Eye (tissue), 1 donor: ENCODE results near the gene RAB33B.
"Not testable (repeated sequence)": the region's sequence is repeated elsewhere in the genome, so short reads cannot be mapped to it uniquely, and the experiment has no call there.

ENCODE experiments used
- DNase-seq: peaks from one replicate; pipeline ENCODE4 v3.0.0-alpha.2; 2015

The RAB33B gene

DNA sequence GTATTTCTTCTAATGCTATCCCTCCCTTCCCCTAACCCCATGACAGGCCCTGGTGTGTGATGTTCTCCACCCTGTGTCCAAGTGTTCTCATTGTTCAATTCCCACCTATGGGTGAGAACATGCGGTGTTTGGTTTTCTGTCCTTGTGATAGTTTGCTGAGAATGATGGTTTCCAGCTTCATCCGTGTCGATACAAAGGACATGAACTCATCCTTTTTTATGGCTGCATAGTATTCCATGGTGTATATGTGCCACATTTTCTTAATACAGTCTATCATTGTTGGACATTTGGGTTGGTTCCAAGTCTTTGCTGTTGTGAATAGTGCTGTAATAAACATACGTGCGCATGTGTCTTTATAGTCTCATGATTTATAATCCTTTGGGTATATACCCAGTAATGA is 10.6 kb downstream of the RAB33B start:
- DNase-seq = not testable (repeated sequence)

GRCh38 chr4:139465922-139466321 is 12.0 kb downstream of the RAB33B start:
- DNase-seq = no peak

GRCh38 chr4:139468756-139469155 is 14.8 kb downstream of the RAB33B start:
- not testable (repeated sequence) for DNase-seq

DNA sequence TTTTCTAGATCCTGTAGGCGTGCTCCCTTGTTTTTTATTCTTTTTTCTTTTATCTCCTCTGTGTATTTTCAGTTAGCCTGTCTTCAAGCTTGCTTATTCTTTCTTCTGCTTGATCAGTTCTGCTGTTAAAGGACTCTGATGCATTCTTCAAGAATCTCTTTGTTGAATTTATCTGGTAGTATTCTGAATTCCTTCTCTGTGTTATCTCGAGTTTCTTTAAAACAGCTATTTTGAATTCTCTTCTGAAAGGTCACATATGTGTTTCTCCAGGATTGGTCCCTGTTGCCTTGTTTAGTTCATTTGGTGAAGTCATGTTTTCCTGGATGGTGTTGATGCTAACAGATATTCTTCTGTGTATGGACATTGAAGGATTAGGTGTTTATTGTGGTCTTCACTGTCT is 15.3 kb downstream of the RAB33B start:
- no peak for DNase-seq

GRCh38 chr4:139469869-139470268 is 15.9 kb downstream of the RAB33B start:
- no peak for DNase-seq

DNA sequence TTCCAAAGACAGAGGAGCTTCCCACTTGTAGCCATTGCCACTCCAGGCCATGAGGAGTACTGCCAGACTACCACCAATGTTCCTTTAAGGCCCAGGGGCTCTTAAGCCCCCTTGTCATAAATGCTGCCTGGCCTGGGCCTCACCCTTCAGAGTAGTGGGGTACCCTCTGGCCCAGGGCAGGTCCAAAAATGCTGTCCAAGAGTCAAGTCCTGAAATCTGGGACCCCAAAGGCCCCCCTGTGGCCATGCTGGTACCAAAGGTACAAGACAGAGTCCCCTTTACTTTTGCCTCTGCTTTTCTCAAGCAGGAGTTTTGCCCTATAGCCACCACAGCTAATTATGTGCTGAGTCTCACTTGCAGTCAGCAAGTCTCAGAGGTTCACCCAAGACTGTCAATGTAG is 16.4 kb downstream of the RAB33B start:
- no peak for DNase-seq

DNA sequence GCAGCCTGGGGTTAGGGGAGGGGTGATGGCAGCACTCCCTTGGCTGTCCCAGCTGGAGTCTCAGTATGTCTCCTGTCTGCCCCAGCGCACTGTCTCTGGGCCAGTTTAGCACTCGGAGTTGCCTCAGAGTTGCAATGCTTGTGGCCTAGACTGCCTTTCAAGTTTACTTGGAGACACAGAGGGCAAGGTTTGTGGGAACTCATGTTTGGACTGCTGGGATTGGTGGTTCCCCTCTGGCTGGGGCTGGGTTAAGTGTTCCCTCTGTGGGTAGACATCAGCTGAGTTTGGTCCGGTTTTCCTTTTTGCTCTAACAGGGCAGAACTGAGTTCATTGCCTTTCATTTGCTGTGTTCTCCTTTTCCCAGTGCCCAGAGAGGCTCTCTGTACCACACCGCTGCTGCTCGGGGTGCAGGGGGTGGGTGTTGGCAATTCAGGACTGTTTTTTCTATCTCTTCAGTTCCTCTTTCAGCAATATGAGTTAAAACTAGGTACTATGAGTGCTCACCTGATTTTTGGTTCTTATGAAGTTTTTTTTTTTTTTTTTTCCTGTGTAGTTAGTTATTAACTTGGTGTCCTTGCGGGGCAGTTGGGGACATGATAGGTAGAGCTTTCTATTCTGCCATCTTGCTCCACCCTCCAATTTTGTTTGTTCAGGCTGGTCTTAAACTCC is 17.2 kb downstream of the RAB33B start:
- DNase-seq = no peak

DNA sequence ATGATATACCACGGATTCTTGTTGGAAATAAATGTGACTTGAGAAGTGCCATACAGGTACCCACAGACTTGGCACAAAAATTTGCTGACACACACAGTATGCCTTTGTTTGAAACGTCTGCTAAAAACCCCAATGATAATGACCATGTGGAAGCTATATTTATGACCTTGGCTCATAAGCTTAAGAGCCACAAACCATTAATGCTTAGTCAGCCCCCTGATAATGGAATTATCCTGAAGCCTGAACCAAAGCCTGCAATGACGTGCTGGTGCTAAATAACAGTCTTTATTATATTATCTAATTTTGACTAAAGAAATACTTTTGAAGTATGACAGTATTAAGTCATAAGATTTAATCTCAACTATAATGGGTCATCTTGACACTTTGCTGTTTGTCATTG is 18.9 kb downstream of the RAB33B start:
- no peak for DNase-seq

GRCh38 chr4:139476363-139476762 is 22.4 kb downstream of the RAB33B start:
- no peak for DNase-seq

GRCh38 chr4:139481465-139481864 is 27.5 kb downstream of the RAB33B start:
- DNase-seq = no peak

DNA sequence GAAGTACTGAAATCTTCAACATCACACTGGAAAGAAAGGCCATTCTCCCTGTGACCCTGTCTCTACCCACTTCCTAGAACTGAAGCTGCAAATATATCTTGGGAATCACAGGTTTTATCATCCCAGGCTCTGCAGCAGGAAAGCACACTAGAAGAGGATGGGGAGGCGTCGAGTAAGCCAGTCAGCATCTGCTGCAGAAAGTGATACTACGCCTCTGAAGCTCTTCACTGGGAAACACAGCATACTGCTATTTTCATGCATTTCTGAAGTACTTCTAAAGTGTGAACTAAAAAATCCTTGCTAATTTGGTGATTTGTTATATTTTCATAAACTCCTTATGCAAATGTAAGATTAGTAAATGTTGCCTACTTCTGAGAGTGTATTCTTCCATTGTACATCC is 29.1 kb downstream of the RAB33B start:
- no peak for DNase-seq

- no peak for DNase-seq
Measured at GRCh38 chr4:139484783-139485311, 30.9 kb downstream of the RAB33B start.

GRCh38 chr4:139488442-139488841 is 34.5 kb downstream of the RAB33B start:
- DNase-seq = no peak

DNA sequence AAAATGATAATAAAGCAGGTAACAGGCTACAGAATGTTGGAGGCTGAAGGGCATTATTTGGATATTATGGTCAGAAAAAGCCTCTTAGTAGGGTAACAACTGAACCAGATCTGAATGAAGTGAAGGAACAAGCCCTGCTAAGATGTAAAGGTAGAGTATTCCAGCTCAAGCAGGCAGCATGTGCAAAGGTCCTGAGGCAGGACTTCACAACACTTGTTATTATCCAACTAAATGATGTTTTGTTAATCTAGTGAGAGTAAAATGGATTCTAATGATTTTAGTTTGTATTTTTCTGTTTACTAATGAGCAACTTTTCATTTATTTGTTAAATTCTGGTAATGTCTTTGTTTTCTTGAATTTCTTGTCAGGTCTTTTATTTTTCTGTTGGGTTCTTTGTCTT is 35.7 kb downstream of the RAB33B start:
- DNase-seq = no peak

DNA sequence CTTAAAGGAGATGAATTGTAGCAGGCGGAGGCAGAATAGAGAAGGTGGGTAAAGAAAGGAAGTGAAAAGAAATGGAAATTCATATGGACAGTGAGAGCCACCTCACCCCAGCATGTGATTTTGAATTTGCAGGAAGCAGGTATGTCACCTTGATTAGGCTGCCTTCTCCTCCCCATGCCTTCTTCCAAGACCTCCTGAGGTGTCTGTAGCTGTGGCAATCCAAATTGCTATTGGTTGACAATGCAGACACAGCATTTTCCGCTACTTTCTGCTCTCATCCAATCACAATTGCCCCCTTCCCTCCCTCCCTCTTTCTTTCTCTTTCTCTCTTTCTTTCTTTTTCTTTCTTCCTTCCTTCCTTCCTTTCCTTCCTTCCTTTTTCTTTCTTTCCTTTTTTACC is 38.5 kb downstream of the RAB33B start:
- DNase-seq = no peak

DNA sequence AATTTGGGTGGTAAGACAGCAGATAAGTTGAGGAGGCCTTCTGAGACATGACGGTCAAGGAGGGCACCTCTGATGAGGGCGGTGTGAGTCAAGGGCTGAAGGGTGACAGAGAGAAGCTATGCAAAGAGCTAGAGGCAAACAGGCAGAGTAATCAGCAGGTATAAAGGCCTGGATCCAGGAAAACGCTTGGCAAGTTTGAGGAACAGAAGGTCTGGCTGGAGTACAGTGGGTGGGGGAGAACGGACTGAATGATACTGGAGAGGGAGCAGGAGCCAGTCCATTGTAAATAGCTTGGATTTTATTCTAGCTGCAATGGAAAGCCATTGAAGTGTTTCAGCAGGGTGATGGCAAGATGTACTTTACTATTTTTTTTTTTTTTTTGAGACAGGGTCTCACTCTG is 39.3 kb downstream of the RAB33B start:
- DNase-seq = no peak

DNA sequence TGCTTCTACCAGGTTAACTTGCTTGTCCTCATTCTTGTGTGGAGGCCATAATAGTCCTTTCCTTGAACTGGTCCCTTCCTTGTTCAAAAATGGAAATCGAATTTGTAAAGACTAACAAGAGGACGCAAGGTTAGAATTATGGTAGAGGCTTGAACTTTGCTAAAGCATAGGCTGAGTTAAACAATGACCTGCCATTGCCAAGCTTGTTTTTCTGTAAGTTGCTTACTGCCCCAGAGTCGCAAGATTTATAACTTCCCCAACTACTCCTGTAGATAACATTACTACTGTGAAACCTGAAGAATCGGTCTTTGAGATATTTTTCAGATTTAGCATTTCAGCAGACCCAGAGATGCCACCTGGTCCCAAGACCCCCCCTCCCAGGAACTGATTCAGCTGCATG is 45.3 kb downstream of the RAB33B start:
- no peak for DNase-seq

- no peak for DNase-seq
Measured at GRCh38 chr4:139501117-139501516, 47.2 kb downstream of the RAB33B start.

DNA sequence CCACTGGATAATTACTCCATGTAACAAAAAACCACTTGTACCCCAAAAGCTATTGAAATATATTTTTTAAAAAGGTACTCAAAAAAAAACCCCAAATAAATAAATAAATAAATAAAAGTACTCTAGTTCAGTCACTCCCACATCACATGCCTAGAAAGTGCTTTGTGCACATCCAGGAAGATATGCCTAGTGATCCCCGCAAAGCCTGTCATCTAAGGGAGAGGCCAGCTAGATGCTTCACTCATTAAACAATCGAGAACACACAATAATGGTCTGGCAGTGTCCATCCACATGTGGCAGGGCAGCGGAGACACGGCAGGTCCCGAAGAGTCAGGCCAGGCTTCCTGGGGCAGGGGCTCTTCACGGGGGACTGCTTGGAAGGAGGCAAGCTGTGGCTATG is 47.6 kb downstream of the RAB33B start:
- peak; percentile 47 for DNase-seq

GRCh38 chr4:139501927-139502899 is 48.3 kb downstream of the RAB33B start:
- DNase-seq = no peak

GRCh38 chr4:139503622-139504166 is 49.8 kb downstream of the RAB33B start:
- DNase-seq = no peak

GRCh38 chr4:139506774-139507173 is 52.9 kb downstream of the RAB33B start:
- no peak for DNase-seq

DNA sequence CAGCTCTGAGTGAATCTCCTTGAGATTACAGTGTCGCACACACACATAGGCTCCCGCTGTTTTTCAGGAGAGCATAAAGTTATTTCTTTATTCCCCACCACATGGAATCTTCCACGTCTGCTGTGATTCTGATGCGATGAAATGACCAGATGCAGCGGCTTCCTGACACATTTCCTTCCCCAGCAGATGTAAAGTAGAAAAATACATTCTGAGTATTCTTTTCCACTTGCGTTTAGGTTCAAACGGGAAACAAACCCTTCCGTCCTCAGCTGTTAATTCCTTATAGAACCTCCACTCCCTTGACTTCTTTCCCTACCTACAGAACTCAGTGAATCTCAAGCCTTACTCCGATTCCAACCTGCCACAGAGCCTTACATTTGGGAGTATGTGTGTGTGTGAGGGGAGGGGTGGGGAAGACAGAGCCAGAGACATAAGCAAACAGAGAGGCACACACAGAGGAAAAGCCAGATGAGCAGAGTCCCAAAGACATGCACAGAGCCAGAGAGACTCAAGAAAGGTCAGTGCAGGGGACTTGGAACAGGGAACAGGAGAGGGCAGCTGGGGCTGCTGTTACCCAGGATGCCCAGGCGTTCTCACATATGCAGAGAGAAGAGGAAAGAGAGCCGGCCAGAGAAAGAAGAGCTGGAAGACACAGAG is 54.8 kb downstream of the RAB33B start:
- no peak for DNase-seq
